Raji (cell line): ENCODE results near the gene MCOLN2.

Experiments used
- POLR2A ChIP-seq: IDR thresholded peaks from 2 replicates; pipeline ENCODE4 v1.6.1; 2011; ENCODE audit warnings: low read depth, low read length, control low read depth; ENCODE audit not compliant: insufficient read depth

MCOLN2 gene

DNA sequence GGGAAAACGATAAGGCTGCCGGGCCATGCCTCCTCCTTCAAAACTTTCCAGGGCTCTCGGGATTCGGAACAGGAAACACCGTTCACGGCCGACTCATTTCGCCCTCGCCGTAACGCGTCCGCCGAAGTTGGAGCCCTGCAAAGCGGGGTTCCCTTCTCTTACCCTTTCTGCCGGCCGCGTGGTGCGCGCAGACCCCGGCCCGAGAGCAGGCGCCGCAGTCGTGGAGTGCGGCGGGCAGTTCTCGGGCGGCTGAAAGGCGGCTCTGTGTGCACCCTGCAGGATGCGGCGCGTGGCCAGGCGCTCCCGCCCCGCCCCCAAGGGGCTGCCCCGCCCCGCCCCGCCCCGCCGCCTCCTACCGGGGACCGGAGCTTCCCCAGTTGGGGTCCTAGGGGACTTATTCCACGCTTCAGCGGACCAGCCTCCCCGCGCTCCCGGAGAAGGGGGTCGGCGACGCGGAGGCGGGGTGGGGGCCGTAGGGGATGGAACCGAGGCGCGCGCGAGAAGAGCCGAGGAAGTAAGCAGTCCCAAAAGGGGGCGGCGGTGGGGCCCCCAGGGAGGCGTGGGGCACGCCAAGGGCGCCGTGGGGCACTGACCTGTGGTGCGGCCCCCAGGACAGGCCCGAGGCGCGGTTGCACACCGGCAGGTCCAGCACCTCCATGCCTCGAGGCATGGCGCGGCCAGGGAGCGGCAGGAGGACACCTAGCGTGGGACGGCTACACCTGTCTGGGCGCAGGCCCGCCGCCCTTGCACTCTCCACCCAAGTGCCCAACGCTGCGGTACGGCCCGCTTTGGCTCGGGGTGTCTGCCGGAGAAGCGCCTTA is at the start of gene MCOLN2:
Gene MCOLN2, minus strand, starts transcription at position 268 of the 821 bp plus-strand sequence. Its CDS starts 241 bp downstream, at position 27.
- peak; percentile 68 for TF ChIP-seq POLR2A

- TF ChIP-seq POLR2A: no peak
Observed at GRCh38 chr1:85042413-85042812, 45.5 kb upstream of the MCOLN2 start.

- no peak for TF ChIP-seq POLR2A
Observed at GRCh38 chr1:85041793-85042192, 44.9 kb upstream of the MCOLN2 start.

- no peak for TF ChIP-seq POLR2A
Observed at GRCh38 chr1:85033221-85033620, 36.3 kb upstream of the MCOLN2 start.

DNA sequence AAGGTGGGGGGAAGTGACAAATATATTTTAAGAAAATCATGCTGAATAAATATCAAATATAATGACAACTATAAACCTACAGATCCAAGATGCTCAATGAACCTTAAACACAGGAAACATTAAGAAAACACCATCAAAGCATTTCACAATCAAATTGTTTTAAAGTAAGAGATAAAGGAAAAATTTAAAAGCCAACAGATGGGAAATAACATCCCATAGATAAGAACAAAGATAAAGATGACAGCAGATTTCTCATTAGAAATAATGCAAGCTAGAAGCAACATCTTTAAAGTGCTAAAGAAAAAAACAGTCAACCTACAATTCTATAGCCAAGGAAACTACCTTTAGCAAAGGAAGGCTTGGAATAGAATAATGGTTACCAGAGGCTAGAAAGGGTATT is 33.6 kb upstream of the MCOLN2 start:
- no peak for TF ChIP-seq POLR2A

GRCh38 chr1:85028151-85028550 is 31.2 kb upstream of the MCOLN2 start:
- no peak for TF ChIP-seq POLR2A

DNA sequence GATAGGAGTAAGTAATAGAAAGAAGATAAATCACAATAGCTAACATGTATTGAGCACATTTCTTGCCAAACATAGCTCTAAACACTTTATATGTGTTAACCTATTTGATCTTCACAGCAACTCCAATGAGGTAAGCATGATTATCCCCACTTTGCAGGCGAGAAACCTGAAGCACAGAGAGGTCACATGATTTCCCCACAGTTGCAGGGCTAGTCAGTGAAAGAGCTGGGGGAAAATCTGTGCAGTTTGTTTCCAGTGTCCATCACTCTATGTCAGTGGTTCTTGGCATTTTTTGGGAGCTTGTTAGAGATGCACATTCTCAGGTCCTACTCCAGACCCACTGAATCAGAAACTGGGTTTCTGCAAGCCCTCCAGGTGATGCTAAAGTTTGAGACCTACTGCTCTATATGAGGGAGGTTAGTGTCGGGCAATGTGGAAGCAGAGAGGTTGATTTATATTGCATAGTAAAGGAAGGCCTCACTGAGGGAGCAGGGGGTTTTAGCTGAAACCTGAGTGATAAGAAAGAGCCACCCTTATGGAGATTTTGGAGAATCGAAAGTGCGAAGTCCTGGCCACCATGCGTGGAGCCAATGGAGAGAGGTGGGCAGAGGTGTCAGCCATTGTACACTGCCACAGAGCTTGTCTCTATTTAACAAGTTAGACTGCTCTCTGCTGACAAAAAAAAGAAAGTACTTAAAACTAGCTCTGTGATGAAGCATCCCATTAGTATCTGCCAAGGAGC is 30.5 kb upstream of the MCOLN2 start:
- TF ChIP-seq POLR2A: no peak

GRCh38 chr1:85025940-85026339 is 29.0 kb upstream of the MCOLN2 start:
- no peak for TF ChIP-seq POLR2A

GRCh38 chr1:85024736-85025135 is 27.8 kb upstream of the MCOLN2 start:
- no peak for TF ChIP-seq POLR2A

GRCh38 chr1:85022700-85023099 is 25.8 kb upstream of the MCOLN2 start:
- TF ChIP-seq POLR2A: no peak

GRCh38 chr1:85019994-85020393 is 23.1 kb upstream of the MCOLN2 start:
- TF ChIP-seq POLR2A: no peak

DNA sequence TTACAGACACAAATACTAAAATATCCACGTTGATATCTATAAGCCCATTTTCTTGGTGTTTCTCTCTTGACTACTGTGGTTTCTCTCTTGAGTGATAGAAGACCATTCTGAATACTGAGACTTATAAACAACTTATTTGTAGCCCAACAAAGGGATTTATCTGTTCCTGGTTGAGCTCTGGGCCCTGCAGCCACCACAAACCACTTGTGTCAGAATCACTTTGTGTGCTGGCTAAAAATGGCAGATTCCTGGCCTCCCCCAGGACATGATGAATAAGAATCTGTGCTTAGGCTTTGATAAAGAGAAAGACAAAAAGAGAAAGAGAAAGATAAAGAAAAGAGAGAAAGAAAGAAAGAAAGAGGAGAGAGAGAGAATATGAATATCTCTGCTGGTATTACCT is 18.9 kb upstream of the MCOLN2 start:
- no peak for TF ChIP-seq POLR2A

- no peak for TF ChIP-seq POLR2A
Observed at GRCh38 chr1:85001742-85002141, 4.8 kb upstream of the MCOLN2 start.

GRCh38 chr1:84998642-84999280 is 1.8 kb upstream of the MCOLN2 start:
- TF ChIP-seq POLR2A: no peak

DNA sequence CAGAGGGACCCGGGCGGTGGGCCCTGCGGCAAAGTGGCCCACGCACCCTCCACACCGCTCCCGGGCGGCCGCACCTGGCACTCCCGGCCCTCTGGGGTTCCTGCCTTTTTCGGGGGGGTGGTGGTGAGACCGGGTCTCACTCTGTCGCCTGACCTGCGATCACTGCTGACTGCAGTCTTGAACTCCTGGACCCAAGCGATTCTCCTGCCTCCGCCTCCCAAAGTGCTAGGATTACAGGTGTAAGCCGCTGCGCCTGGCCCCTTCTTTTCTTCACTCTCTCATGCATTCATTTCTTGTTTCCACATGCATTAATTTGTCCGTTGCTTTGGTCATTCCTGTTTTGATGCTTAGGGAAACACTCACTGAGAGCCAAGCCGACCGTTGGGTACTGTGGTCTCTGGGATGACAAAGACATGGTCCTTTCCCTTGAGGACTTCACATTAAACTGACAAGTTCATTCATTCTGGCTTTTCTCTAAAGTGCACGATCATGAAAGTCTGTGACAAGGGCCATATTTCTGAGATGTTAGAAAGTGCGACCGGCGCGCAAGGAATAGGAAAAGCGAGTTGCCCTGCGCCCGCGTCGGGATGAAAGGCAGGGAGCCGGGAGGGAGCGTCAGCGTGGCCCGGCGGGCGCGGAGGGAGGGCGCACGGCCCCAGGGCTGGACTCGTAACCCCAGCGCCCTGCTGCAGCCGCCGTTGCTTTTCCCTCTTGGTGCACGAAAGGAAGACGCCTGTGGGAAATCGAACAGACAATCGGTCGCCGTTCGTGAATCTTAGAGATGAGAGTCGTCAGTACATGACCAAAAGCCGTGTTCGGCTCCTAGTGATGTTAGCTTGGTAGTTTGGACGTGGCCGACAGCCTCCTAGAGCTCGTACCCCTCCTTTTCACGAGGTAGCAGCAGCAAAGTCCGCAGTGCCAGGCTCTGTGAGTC is 1.0 kb upstream of the MCOLN2 start:
- TF ChIP-seq POLR2A: no peak; the same call in 1 of the 2 replicates
